B cell (primary cell): ENCODE measurements around the gene GEMIN4. TPM values are rescaled to one million over a fixed set of nuclear protein-coding genes. Genes with fewer than 3 reads are reported as not detected.

Experiments used
- ATAC-seq: fragments of 200-7000 bp; cut with Tn5 transposase; one replicate; pipeline ENCODE4 v1.10.0; 2021; ENCODE audit warnings: low read depth, mild to moderate bottlenecking, moderate number of reproducible peaks, moderate library complexity
- CTCF ChIA-PET: fragments of 350-600 bp; sonication (Branson Sonifier 250); formaldehyde crosslinking; loops from one replicate; lab custom pipeline; 2021; ENCODE audit warnings: antibody characterized with exemption, inconsistent platforms; lab: Charles Lee
- POLR2A ChIA-PET: fragments of 350-600 bp; sonication (Branson Sonifier 250); formaldehyde crosslinking; loops from one replicate; lab custom pipeline; 2021; ENCODE audit warnings: antibody characterized with exemption; lab: Charles Lee
- DNase-seq: peaks from one replicate; pipeline ENCODE4 v3.0.0; 2013
- H2AFZ ChIP-seq: 2 replicates; pipeline ENCODE4 v1.6.1; 2012; ENCODE audit warnings: mild to moderate bottlenecking, low read depth, low read length; ENCODE audit not compliant: insufficient read depth, poor library complexity, severe bottlenecking
- H3K27ac ChIP-seq, 2 donors: 1 replicate in 1 of 2; 2 replicates in 1 of 2; pipeline ENCODE4 v1.5.1; 2012 to 2013; ENCODE audit warnings: low read length in 2 of 2, mild to moderate bottlenecking in 2 of 2, moderate library complexity in 1 of 2
- H3K27me3 ChIP-seq, 4 experiments: fragments of 200-600 bp in 1 of 4; sonication (generic) in 1 of 4; replicated peaks in 1 of 4; 1 replicate in 2 of 4; 2 replicates in 2 of 4; pipeline versions ENCODE4 v1.6.1 to v1.7.0; 2013 to 2016; ENCODE audit warnings: low read length in 3 of 4, mild to moderate bottlenecking in 2 of 4, mixed read lengths in 1 of 4, moderate library complexity in 1 of 4; ENCODE audit not compliant: insufficient read depth in 4 of 4, control insufficient read depth in 3 of 4; ENCODE audit errors: control extremely low read depth in 1 of 4
- H3K36me3 ChIP-seq, 2 experiments: replicated peaks in 1 of 2; 1 replicate in 1 of 2; 2 replicates in 1 of 2; pipeline versions ENCODE4 v1.6.1 to v1.7.1; 2013; ENCODE audit warnings: low read length in 1 of 2; ENCODE audit not compliant: insufficient read depth in 2 of 2, control insufficient read depth in 1 of 2; ENCODE audit errors: control extremely low read depth in 1 of 2, extremely low read depth in 1 of 2
- H3K4me1 ChIP-seq, 2 donors: fragments of 200-600 bp in 1 of 2; sonication (generic) in 1 of 2; 1 replicate in 1 of 2; 2 replicates in 1 of 2; pipeline versions ENCODE4 v1.5.1 to v1.6.1; 2013 to 2017; ENCODE audit warnings: low read length in 2 of 2; ENCODE audit not compliant: control insufficient read depth in 2 of 2, insufficient read depth in 2 of 2
- H3K4me2 ChIP-seq: replicated peaks from 2 replicates; pipeline ENCODE3; 2012; ENCODE audit warnings: mild to moderate bottlenecking, low read depth, low read length; ENCODE audit not compliant: poor library complexity, severe bottlenecking
- H3K4me3 ChIP-seq, 5 experiments: fragments of 200-600 bp in 1 of 5; sonication (generic) in 1 of 5; 1 replicate in 3 of 5; 2 replicates in 2 of 5; pipeline versions ENCODE4 v1.5.1 to v1.7.0; 2011 to 2016; ENCODE audit warnings: low read length in 4 of 5, mild to moderate bottlenecking in 4 of 5, low read depth in 2 of 5, control low read depth in 1 of 5, moderate library complexity in 1 of 5; ENCODE audit not compliant: insufficient read depth in 1 of 5; ENCODE audit errors: control extremely low read depth in 1 of 5, extremely low read depth in 1 of 5
- H3K79me2 ChIP-seq: fragments of 200-600 bp; sonication (generic); one replicate; pipeline ENCODE4 v1.6.0; 2016; ENCODE audit warnings: low read length; ENCODE audit not compliant: control insufficient read depth, insufficient read depth
- H3K9ac ChIP-seq: fragments of 200-600 bp; sonication (generic); 2 replicates; pipeline ENCODE4 v1.6.1; 2017; ENCODE audit warnings: mild to moderate bottlenecking, low read length, moderate library complexity
- H3K9me3 ChIP-seq, 3 donors: one replicate each; pipeline versions ENCODE4 v1.6.1 to v1.7.1; 2013; ENCODE audit warnings: low read length in 2 of 3; ENCODE audit not compliant: control insufficient read depth in 2 of 3, insufficient read depth in 1 of 3; ENCODE audit errors: control extremely low read depth in 1 of 3
- H4K20me1 ChIP-seq: 2 replicates; pipeline ENCODE4 v1.6.0; 2012; ENCODE audit warnings: mild to moderate bottlenecking, low read length; ENCODE audit not compliant: insufficient read depth, control insufficient read depth, poor library complexity, severe bottlenecking
- H3K27ac Mint-ChIP-seq: one replicate; pipeline ENCODE4 v1.8.0; 2021; ENCODE audit warnings: mixed read lengths
- H3K27me3 Mint-ChIP-seq: one replicate; pipeline ENCODE4 v1.8.0; 2021; ENCODE audit warnings: mixed read lengths
- H3K4me1 Mint-ChIP-seq: one replicate; pipeline ENCODE4 v1.8.0; 2021; ENCODE audit warnings: mixed read lengths
- H3K4me3 Mint-ChIP-seq: one replicate; pipeline ENCODE4 v1.8.0; 2021; ENCODE audit warnings: mixed read lengths
- H3K9me3 Mint-ChIP-seq: one replicate; pipeline ENCODE4 v1.8.0; 2022; ENCODE audit warnings: mixed read lengths; ENCODE audit not compliant: insufficient read depth
- CTCF ChIP-seq: fragments of 200-600 bp; IDR thresholded peaks from one replicate; pipeline ENCODE4 v1.8.0; 2022; ENCODE audit warnings: antibody characterized with exemption, mild to moderate bottlenecking
- EZH2 ChIP-seq: IDR thresholded peaks from 2 replicates; pipeline ENCODE4 v1.6.1; 2012; ENCODE audit warnings: borderline replicate concordance, low read depth, mild to moderate bottlenecking, moderate library complexity, low read length; ENCODE audit not compliant: insufficient read depth, poor library complexity, severe bottlenecking
- WGBS: methylation state at CpG from one replicate; pipeline ENCODE4 v1.1.5; 2013; ENCODE audit warnings: missing lambda C conversion rate; ENCODE audit not compliant: insufficient coverage; 5-methylcytosine and 5-hydroxymethylcytosine counted together
- intact Hi-C: fragments of 100-400 bp; cut with micrococcal nuclease; formaldehyde crosslinking; loops from one replicate; pipeline ENCODE4 v1.10.0; 2022
- polyA plus RNA-seq: library from polyadenylated mRNA; depleted of rRNA; stranded (reverse); fragments of >200 nt; gene quantifications from 2 replicates; pipeline ENCODE4 v1.2.3, GENCODE V29; 2012
- total RNA-seq, 2 donors: library from RNA; stranded (reverse); fragments of 120-200 nt in 1 of 2; gene quantifications; 1 replicate in 1 of 2; 2 replicates in 1 of 2; pipeline versions ENCODE4 v1.2.3 to v1.2.4, GENCODE V29; 2013 to 2022

The GEMIN4 gene
- total and polyA plus RNA-seq, 2 donors (not counting 1 experiment from before 2014, with no cell fraction given) = 25.6 to 26.1 TPM

GRCh38 chr17:705011-705410, 47.1 kb downstream of the GEMIN4 start:
- intact Hi-C loops = no loop called here

More at GRCh38 chr17:705011-705410, 47.1 kb downstream of the GEMIN4 start:
- TF ChIP-seq EZH2 (no peak), CTCF (no peak)
- Histone ChIP-seq H3K36me3 (peaks cover 6 to 22% of the 10 kb centered on the region in 2 experiments), H4K20me1 (peaks cover 7% of the 10 kb centered on the region), H3K4me2 (no peak overlapping the region), H2AFZ (no peak overlapping the region), H3K27ac (no peak overlapping the region), H3K4me1 (no peaks in the 10 kb centered on the region), H3K9ac (no peak overlapping the region), H3K9me3 (no peaks in the 10 kb centered on the region), H3K4me3 (no peak overlapping the region), H3K79me2 (peaks cover 43% of the 10 kb centered on the region), H3K27me3 (no peaks in the 10 kb centered on the region)
- H3K4me1 Mint-ChIP-seq = no peaks in the 10 kb centered on the region
- H3K4me3 Mint-ChIP-seq = no peak overlapping the region
- POLR2A ChIA-PET = interaction anchor here (0.5 kb wide), 1 partner anchor 293 kb away, joined by 4 read pairs; no protein-coding TSS in a partner anchor
- H3K9me3 Mint-ChIP-seq = no peaks in the 10 kb centered on the region
- DNase-seq (no peak), ATAC-seq (no peak)
- no peak overlapping the region for H3K27ac Mint-ChIP-seq
- CTCF ChIA-PET = interaction anchor here (0.5 to 3.8 kb wide), 3 partner anchors 67 to 486 kb away, joined by 3 to 17 read pairs (median 3); a partner anchor contains a TSS
- WGBS = 100% methylated on average over 1 of the region's 1 CpG
- H3K27me3 Mint-ChIP-seq = no peaks in the 10 kb centered on the region
